HG03060 (cell line): ENCODE results near the gene PRKX.
A peak's percentile ranks its signal among the peaks of the same experiment; 100 is the strongest.
"Not testable (repeated sequence)": the region's sequence is repeated elsewhere in the genome, so short reads cannot be mapped to it uniquely, and the experiment has no call there.

Source experiments
- ATAC-seq: cut with Tn5 transposase; IDR thresholded peaks from one replicate; pipeline ENCODE4 v1.9.1; 2021; ENCODE audit warnings: low read depth, moderate number of reproducible peaks; ENCODE audit not compliant: unreplicated experiment

Gene PRKX

GRCh38 chrX:3713225-3713936 is at the start of gene PRKX:
Gene PRKX (minus strand): TSS chrX:3713649. CDS start chrX:3713253, 396 bp downstream.
- peak; percentile 34 for ATAC-seq

- no peak for ATAC-seq
These were observed 49.7 kb upstream of the PRKX start for GRCh38 chrX:3763111-3763510.

- no peak for ATAC-seq
These were observed 44.1 kb upstream of the PRKX start for GRCh38 chrX:3757510-3758025.

- no peak for ATAC-seq
These were observed 34.7 kb upstream of the PRKX start for GRCh38 chrX:3748052-3748559.

- ATAC-seq = no peak
These were observed 30.5 kb upstream of the PRKX start for GRCh38 chrX:3743801-3744439.

GRCh38 chrX:3740946-3741345 is 27.5 kb upstream of the PRKX start:
- not testable (repeated sequence) for ATAC-seq

GRCh38 chrX:3738509-3738908 is 25.1 kb upstream of the PRKX start:
- no peak for ATAC-seq

GRCh38 chrX:3736536-3736935 is 23.1 kb upstream of the PRKX start:
- not testable (repeated sequence) for ATAC-seq

- ATAC-seq = not testable (repeated sequence)
These were observed 22.4 kb upstream of the PRKX start for GRCh38 chrX:3735891-3736290.

GRCh38 chrX:3734456-3734855 is 21.0 kb upstream of the PRKX start:
- not testable (repeated sequence) for ATAC-seq

GRCh38 chrX:3733043-3733430 is 19.6 kb upstream of the PRKX start:
- no peak for ATAC-seq

GRCh38 chrX:3732326-3733042 is 19.0 kb upstream of the PRKX start:
- not testable (repeated sequence) for ATAC-seq

- ATAC-seq = no peak
These were observed 15.0 kb upstream of the PRKX start for GRCh38 chrX:3728454-3728853.

GRCh38 chrX:3723460-3723859 is 10.0 kb upstream of the PRKX start:
- not testable (repeated sequence) for ATAC-seq

GRCh38 chrX:3717742-3718420 is 4.4 kb upstream of the PRKX start:
- ATAC-seq = no peak

GRCh38 chrX:3715921-3716320 is 2.5 kb upstream of the PRKX start:
- ATAC-seq = no peak

- not testable (repeated sequence) for ATAC-seq
These were observed 1.4 kb upstream of the PRKX start for GRCh38 chrX:3714706-3715479.

GRCh38 chrX:3713937-3714434 is 537 bp upstream of the PRKX start:
- peak; percentile 19 for ATAC-seq

GRCh38 chrX:3712870-3713224 is 602 bp downstream of the PRKX start:
- no peak for ATAC-seq
